ENCODE data around the gene FERMT2. TPM values are rescaled to one million over a fixed set of nuclear protein-coding genes. Genes with fewer than 3 reads are reported as not detected.
A peak's percentile ranks its signal among the peaks of the same experiment; 100 is the strongest.

FERMT2 gene
- total and polyA plus RNA-seq, 9 of the 15 experiments (the other 6 are each of a cell fraction or from before 2014, with no cell fraction given), result 0.10 to 1.3 (median 0.40) TPM

GRCh38 chr14:52949711-52950409 is 990 bp downstream of the FERMT2 start:
- CTCF ChIA-PET (ENCODE audit: low intra/inter-chr PET ratio), result no interaction called here
- in situ Hi-C loops (cut with MboI) (no loop called here), intact Hi-C loops (cut with micrococcal nuclease) (loop anchor here (10.0 kb wide), 1 partner anchor 655 kb away; no protein-coding TSS in a partner anchor)
- no peaks in the 10 kb centered on the region for H3K9me1 ChIP-seq (ENCODE audit: control insufficient read depth, insufficient read depth, low read length)
- TF ChIP-seq CBX8 (IDR thresholded peaks at IDR 0.05; ENCODE audit: borderline replicate concordance, extremely low read depth, low read depth, low read length, poor library complexity, severe bottlenecking) (peak; percentile 31), CBX2 (IDR thresholded peaks at IDR 0.05; ENCODE audit: insufficient read depth, low read length, poor library complexity, severe bottlenecking) (peak; percentile 69), MEIS2 (IDR thresholded peaks at IDR 0.05; ENCODE audit: partially characterized antibody) (no peak)
- BruUV-seq (replicated peaks), result no TSS peak
- H3K36me3 ChIP-seq (ENCODE audit: control insufficient read depth, insufficient read depth, low read length), result no peaks in the 10 kb centered on the region
- H2AFZ ChIP-seq (ENCODE audit: low read depth, low read length), result 0 out of 2 replicates have a peak overlapping the region, but pooled peaks have one; percentile 32
- H3K4me2 ChIP-seq (ENCODE audit: insufficient read depth, low read length), result peak overlapping the region; percentile 37; the same call in 1 of the 2 replicates
- no peak overlapping the region for H3K27ac ChIP-seq (ENCODE audit: extremely low read depth, low read depth, low read length)
- H3K9me3 ChIP-seq (replicated peaks; ENCODE audit: control insufficient read depth, insufficient read depth, low read depth, low read length), result no peaks in the 10 kb centered on the region
- ATAC-seq, result no peak
- peak overlapping the region; percentile 34 for H3K4me3 ChIP-seq
- H3K4me1 ChIP-seq (replicated peaks in 1 of 2; ENCODE audit: control insufficient read depth in 2 of 2, insufficient read depth in 2 of 2, low read length in 2 of 2), result peaks cover 0 to 14% of the 10 kb centered on the region in 2 experiments; a peak in 2 of 5 replicates
- H3K27me3 ChIP-seq (ENCODE audit: control insufficient read depth in 2 of 2, insufficient read depth in 2 of 2, low read length in 2 of 2), result peaks cover 15 to 25% of the 10 kb centered on the region in 2 experiments
- DNase-seq (ENCODE audit: extremely low read depth in 1 of 4, low spot score in 3 of 4), result no peak
- no peak for FAIRE-seq
- no peak overlapping the region for H3K9ac ChIP-seq (ENCODE audit: insufficient read depth in 1 of 2, low read depth in 2 of 2, low read length in 2 of 2)
- H4K20me1 ChIP-seq (replicated peaks; ENCODE audit: control insufficient read depth, insufficient read depth, low read length), result peaks cover 4% of the 10 kb centered on the region; the same call in 1 of the 2 replicates
- no peaks in the 10 kb centered on the region for H3K79me2 ChIP-seq (ENCODE audit: control insufficient read depth, insufficient read depth, low read length)
- POLR2A ChIA-PET, result no interaction called here
- 14% methylated on average over 22 of the region's 24 CpGs for WGBS (ENCODE audit: insufficient coverage, low coverage, missing lambda C conversion rate)

- CTCF ChIA-PET (ENCODE audit: low intra/inter-chr PET ratio), result no interaction called here
- 0% methylated on average over 2 of the region's 2 CpGs for WGBS (ENCODE audit: insufficient coverage, low coverage, missing lambda C conversion rate)
- no peak for ATAC-seq
Observed at GRCh38 chr14:52949249-52949648, 1.6 kb downstream of the FERMT2 start.

More at GRCh38 chr14:52949249-52949648, 1.6 kb downstream of the FERMT2 start:
- H3K9me1 ChIP-seq (ENCODE audit: control insufficient read depth, insufficient read depth, low read length), result no peaks in the 10 kb centered on the region
- H3K36me3 ChIP-seq (ENCODE audit: control insufficient read depth, insufficient read depth, low read length), result no peaks in the 10 kb centered on the region
- no TSS peak for BruUV-seq (replicated peaks)
- H3K27me3 ChIP-seq (ENCODE audit: control insufficient read depth in 2 of 2, insufficient read depth in 2 of 2, low read length in 2 of 2), result peaks cover 15 to 26% of the 10 kb centered on the region in 2 experiments
- no peaks in the 10 kb centered on the region for H3K79me2 ChIP-seq (ENCODE audit: control insufficient read depth, insufficient read depth, low read length)
- DNase-seq (ENCODE audit: extremely low read depth in 1 of 4, low spot score in 3 of 4), result no peak
- H2AFZ ChIP-seq (ENCODE audit: low read depth, low read length), result no peak overlapping the region
- intact Hi-C loops (cut with micrococcal nuclease), result no loop called here
- TF ChIP-seq POLR2G (IDR thresholded peaks at IDR 0.05; ENCODE audit: low read depth, low read length) (no peak), BMI1 (IDR thresholded peaks at IDR 0.05; ENCODE audit: low read length) (0 out of 2 replicates have a peak, but pooled peaks have one; percentile 4), CBX8 (IDR thresholded peaks at IDR 0.05; ENCODE audit: borderline replicate concordance, extremely low read depth, low read depth, low read length, poor library complexity, severe bottlenecking) (peak; percentile 53), CBX2 (IDR thresholded peaks at IDR 0.05; ENCODE audit: insufficient read depth, low read length, poor library complexity, severe bottlenecking) (peak; percentile 81)
- H3K4me1 ChIP-seq (replicated peaks in 1 of 2; ENCODE audit: control insufficient read depth in 2 of 2, insufficient read depth in 2 of 2, low read length in 2 of 2), result peaks cover 0 to 14% of the 10 kb centered on the region in 2 experiments; a peak in 2 of 5 replicates
- FAIRE-seq, result no peak
- H3K4me3 ChIP-seq, result no peak overlapping the region
- no peak overlapping the region for H3K9ac ChIP-seq (ENCODE audit: insufficient read depth in 1 of 2, low read depth in 2 of 2, low read length in 2 of 2)
- no peaks in the 10 kb centered on the region for H3K9me3 ChIP-seq (replicated peaks; ENCODE audit: control insufficient read depth, insufficient read depth, low read depth, low read length)
- no peak overlapping the region for H3K27ac ChIP-seq (ENCODE audit: extremely low read depth, low read depth, low read length)
- H3K4me2 ChIP-seq (ENCODE audit: insufficient read depth, low read length), result no peak overlapping the region
- in situ Hi-C loops (cut with MboI), result no loop called here
- H4K20me1 ChIP-seq (replicated peaks; ENCODE audit: control insufficient read depth, insufficient read depth, low read length), result peaks cover 4% of the 10 kb centered on the region; the same call in 1 of the 2 replicates
- POLR2A ChIA-PET, result no interaction called here

All from K562 (cell line).